Ovary (tissue), 9 donors: Measurements from ENCODE around the gene RPS27. TPM values are rescaled to one million over a fixed set of nuclear protein-coding genes. Genes with fewer than 3 reads are reported as not detected.

ENCODE experiments used
- DNase-seq, 5 donors: peaks; one replicate each; pipeline ENCODE4 v3.0.0-alpha.2; 2019 to 2020
- H3K27ac ChIP-seq, 2 donors: fragments of 200-600 bp; one replicate each; pipeline versions ENCODE4 v1.5.1 to v1.8.0; 2019 to 2022
- H3K27me3 ChIP-seq: fragments of 200-600 bp; one replicate; pipeline ENCODE4 v1.8.0; 2022
- H3K36me3 ChIP-seq: fragments of 200-600 bp; sonication (generic); one replicate; pipeline ENCODE4 v1.5.1; 2019
- H3K4me1 ChIP-seq: one replicate; pipeline ENCODE4 v1.8.1; 2013; ENCODE audit warnings: mild to moderate bottlenecking, moderate library complexity; ENCODE audit not compliant: insufficient read depth
- H3K4me3 ChIP-seq: fragments of 200-600 bp; sonication (generic); one replicate; pipeline ENCODE4 v1.5.1; 2017
- H3K9me3 ChIP-seq, 2 donors: fragments of 200-600 bp in 1 of 2; sonication (generic) in 1 of 2; one replicate each; pipeline versions ENCODE4 v1.5.1 to v1.8.1; 2013 to 2019; ENCODE audit warnings: mild to moderate bottlenecking in 1 of 2, moderate library complexity in 1 of 2
- EP300 ChIP-seq: sonication (generic); formaldehyde crosslinking; IDR thresholded peaks from one replicate; pipeline ENCODE4 v1.6.1; 2017; ENCODE audit warnings: antibody characterized with exemption
- POLR2A ChIP-seq: fragments of 450-650 bp; IDR thresholded peaks from one replicate; pipeline ENCODE4 v1.6.1; 2017; ENCODE audit warnings: antibody characterized with exemption, mild to moderate bottlenecking, moderate library complexity
- WGBS, 3 donors: extraction: QIAGEN DNeasy Blood & Tissue Kit in 1 of 3; methylation state at CpG; one replicate each; pipeline versions ENCODE4 v1.1.5 to v1.1.7; 2013 to 2017; 5-methylcytosine and 5-hydroxymethylcytosine counted together
- intact Hi-C, 4 donors: fragments of 100-400 bp; cut with DNase I; formaldehyde crosslinking; loops; one replicate each; pipeline versions ENCODE4 v1.11.0 to v1.15.1; 2022 to 2023
- polyA plus RNA-seq, 2 donors: library from polyadenylated mRNA; stranded (reverse); fragments of 200-250 nt in 1 of 2; fragments of 350-450 nt in 1 of 2; fragmentation: Illumina TruSeq in 1 of 2; extraction: RNeasy Lipid Tissue Mini Kit (QIAGEN cat#74804) in 1 of 2; gene quantifications; one replicate each; pipeline ENCODE4 v1.2.3, GENCODE V29; 2013 to 2014
- total RNA-seq, 7 donors: library from RNA; depleted of rRNA in 2 of 7; stranded (reverse); fragments of >200 nt in 2 of 7; fragmentation: NEBNext Ultra II Directional in 3 of 7; extraction: Animal tissue kit (Norgen Biotek cat#: 25700) in 3 of 7; gene quantifications; one replicate each; pipeline versions ENCODE4 v1.1.0 to v1.2.4, GENCODE V29; 2016 to 2023
- TF ChIP-seq, protein P1 (sequence below), 3 donors: fragments of 450-650 bp in 2 of 3; fragments of 200-600 bp in 1 of 3; IDR thresholded peaks; one replicate each; pipeline versions ENCODE4 v1.5.1 to v1.8.0; 2016 to 2022; ENCODE audit warnings: antibody characterized with exemption in 3 of 3, mild to moderate bottlenecking in 1 of 3
- donor health status: DM: no; HTN: no; CAD: no; lungs with moderate emphysema.
- donor health status: DM: no; HTN: no; CAD: no.
- donor health status: Bipolar disorder and iron deficiency.
- donor health status: DM: yes; HTN: yes; CAD: no.
- donor health status: DM: no; HTN: no; CAD: no.
- donor health status: DM: yes; HTN: yes; CAD: no.

RPS27 gene
- total and polyA plus RNA-seq, 9 donors: 3,441 to 24,704 (median 5,398) TPM

GRCh38 chr1:153958961-153959260 is 31.7 kb upstream of the RPS27 start:
- peak; percentile 59 to 75 (median 71) for DNase-seq
- Histone ChIP-seq H3K27ac (peak overlapping the region; percentile 14 to 71), H3K9me3 (no peaks in the 10 kb centered on the region), H3K27me3 (no peaks in the 10 kb centered on the region), H3K36me3 (no peaks in the 10 kb centered on the region), H3K4me3 (peak overlapping the region; percentile 24), H3K4me1 (peaks cover 31% of the 10 kb centered on the region)
- TF ChIP-seq POLR2A (no peak), EP300 (no peak)
- TF ChIP-seq, protein P1, sequence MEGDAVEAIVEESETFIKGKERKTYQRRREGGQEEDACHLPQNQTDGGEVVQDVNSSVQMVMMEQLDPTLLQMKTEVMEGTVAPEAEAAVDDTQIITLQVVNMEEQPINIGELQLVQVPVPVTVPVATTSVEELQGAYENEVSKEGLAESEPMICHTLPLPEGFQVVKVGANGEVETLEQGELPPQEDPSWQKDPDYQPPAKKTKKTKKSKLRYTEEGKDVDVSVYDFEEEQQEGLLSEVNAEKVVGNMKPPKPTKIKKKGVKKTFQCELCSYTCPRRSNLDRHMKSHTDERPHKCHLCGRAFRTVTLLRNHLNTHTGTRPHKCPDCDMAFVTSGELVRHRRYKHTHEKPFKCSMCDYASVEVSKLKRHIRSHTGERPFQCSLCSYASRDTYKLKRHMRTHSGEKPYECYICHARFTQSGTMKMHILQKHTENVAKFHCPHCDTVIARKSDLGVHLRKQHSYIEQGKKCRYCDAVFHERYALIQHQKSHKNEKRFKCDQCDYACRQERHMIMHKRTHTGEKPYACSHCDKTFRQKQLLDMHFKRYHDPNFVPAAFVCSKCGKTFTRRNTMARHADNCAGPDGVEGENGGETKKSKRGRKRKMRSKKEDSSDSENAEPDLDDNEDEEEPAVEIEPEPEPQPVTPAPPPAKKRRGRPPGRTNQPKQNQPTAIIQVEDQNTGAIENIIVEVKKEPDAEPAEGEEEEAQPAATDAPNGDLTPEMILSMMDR (IDR thresholded peaks at IDR 0.05): no peak
- intact Hi-C loops: loop anchor here in 1 of 4 donors (10.0 kb wide), 1 partner anchor 164 kb away; no protein-coding TSS in a partner anchor
- 0 to 2% (median 2%) methylated on average over 4 of the region's 4 CpGs for WGBS, 3 donors

GRCh38 chr1:153959454-153959853 is 31.1 kb upstream of the RPS27 start:
- intact Hi-C loops: loop anchor here in 1 of 4 donors (10.0 kb wide), 1 partner anchor 165 kb away; no protein-coding TSS in a partner anchor
- Histone ChIP-seq H3K4me1 (peaks cover 33% of the 10 kb centered on the region), H3K27ac (peak overlapping the region; percentile 14 to 71), H3K9me3 (no peaks in the 10 kb centered on the region), H3K27me3 (no peaks in the 10 kb centered on the region), H3K36me3 (no peaks in the 10 kb centered on the region), H3K4me3 (no peak overlapping the region)
- peak in 1 of 5 donors; percentile 59 for DNase-seq
- TF ChIP-seq POLR2A: no peak
- TF ChIP-seq EP300: no peak
- TF ChIP-seq, protein P1 (IDR thresholded peaks at IDR 0.05): no peak
- 18 to 33% (median 29%) methylated on average over 3 of the region's 3 CpGs for WGBS, 3 donors

- no peak overlapping the region for H3K4me3 ChIP-seq
- H3K9me3 ChIP-seq: no peaks in the 10 kb centered on the region
- intact Hi-C loops: loop anchor here in 1 of 4 donors (10.0 kb wide), 1 partner anchor 405 kb away; no protein-coding TSS in a partner anchor
- 81 to 91% (median 81%) methylated on average over 9 to 11 of the region's 11 CpGs for WGBS, 3 donors
- H3K4me1 ChIP-seq: peaks cover 35% of the 10 kb centered on the region
- no peaks in the 10 kb centered on the region for H3K27me3 ChIP-seq
- no peak overlapping the region for H3K27ac ChIP-seq
- TF ChIP-seq, protein P1 (IDR thresholded peaks at IDR 0.05): no peak
- TF ChIP-seq POLR2A: no peak
- TF ChIP-seq EP300: no peak
- H3K36me3 ChIP-seq: no peaks in the 10 kb centered on the region
- no peak for DNase-seq
Measured at GRCh38 chr1:153960206-153960605, 30.4 kb upstream of the RPS27 start.

DNA sequence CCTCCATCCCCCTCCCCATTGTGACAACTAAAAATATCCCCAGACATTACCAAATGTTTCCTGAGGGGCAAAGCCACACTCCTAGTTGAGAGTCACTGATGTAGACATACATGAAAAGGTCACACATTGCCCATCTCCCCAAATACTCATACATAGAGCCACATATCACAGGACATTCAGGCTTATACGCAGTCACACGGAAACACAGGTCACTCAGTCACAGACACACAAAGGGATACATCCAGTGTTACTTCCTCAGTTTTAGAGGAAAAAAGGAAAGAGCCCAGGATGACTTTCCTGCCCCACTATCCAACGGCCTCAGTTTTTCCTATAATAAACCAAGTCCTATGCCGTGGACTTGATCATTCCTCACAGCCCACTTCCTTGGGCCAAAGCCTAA is 29.1 kb upstream of the RPS27 start:
- H3K36me3 ChIP-seq: no peaks in the 10 kb centered on the region
- peaks cover 32% of the 10 kb centered on the region for H3K4me1 ChIP-seq
- no peak overlapping the region for H3K27ac ChIP-seq
- 57 to 80% (median 58%) methylated on average over 4 of the region's 4 CpGs for WGBS, 3 donors
- no peaks in the 10 kb centered on the region for H3K9me3 ChIP-seq
- DNase-seq: no peak
- no peaks in the 10 kb centered on the region for H3K27me3 ChIP-seq
- TF ChIP-seq, protein P1 (IDR thresholded peaks at IDR 0.05): no peak
- TF ChIP-seq EP300 (no peak), POLR2A (no peak)
- H3K4me3 ChIP-seq: no peak overlapping the region
- intact Hi-C loops: loop anchor here in 1 of 4 donors (10.0 kb wide), 1 partner anchor 407 kb away; no protein-coding TSS in a partner anchor
